ENCODE data around the gene VSIG10. TPM values are rescaled to one million over a fixed set of nuclear protein-coding genes. Genes with fewer than 3 reads are reported as not detected.

The VSIG10 gene
- total RNA-seq, 4 donors from 2014 or later, result 20.4 to 25.9 (median 23.6) TPM

DNA sequence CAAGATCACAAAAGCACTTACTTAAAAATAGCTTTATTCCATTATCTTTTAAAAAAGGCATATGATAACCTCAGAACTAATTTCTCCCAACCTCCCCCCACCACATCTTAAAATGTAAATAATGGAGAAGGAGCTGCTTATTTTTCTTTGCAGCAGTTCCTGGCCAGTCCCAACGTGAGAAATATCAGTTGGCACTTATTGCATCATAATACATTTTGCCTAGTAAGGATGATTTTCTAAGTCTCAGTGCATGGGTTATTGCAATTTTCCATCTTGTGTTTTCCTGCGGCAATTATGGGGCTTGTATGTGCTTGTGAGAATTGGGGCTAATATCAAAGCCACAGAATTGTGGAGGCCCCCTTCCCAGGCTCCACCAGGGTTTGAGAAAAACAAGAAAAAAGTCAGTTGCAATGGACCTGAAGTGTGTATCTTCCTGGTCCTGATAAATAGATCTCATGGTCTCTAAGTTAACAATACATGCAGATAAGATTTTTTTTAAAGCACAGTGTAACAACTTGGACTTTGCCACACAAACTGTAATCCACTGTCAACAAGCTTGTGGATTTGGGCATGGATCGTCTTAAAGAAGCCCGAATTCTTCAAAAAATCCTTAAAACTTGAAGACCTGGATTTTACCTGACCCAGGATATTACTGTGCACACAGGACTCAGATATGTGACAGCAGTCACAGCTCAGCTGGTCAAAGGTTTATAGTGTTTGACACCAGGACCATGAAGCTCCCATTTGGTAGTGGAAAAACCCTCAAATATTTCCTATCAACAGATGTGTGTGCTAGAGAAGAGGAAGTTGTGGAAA is 40.0 kb downstream of the VSIG10 start:
- Histone ChIP-seq H3K9me3 (no peaks in the 10 kb centered on the region), H3K27ac (peak overlapping the region; percentile 29), H3K27me3 (no peaks in the 10 kb centered on the region), H3K36me3 (no peaks in the 10 kb centered on the region), H3K4me3 (no peak overlapping the region), H3K4me1 (peaks cover 45% of the 10 kb centered on the region)
- 73% methylated on average over 4 of the region's 4 CpGs for WGBS
- no peak for DNase-seq (ENCODE audit: low spot score in 2 of 2)
- TF ChIP-seq, protein P1, sequence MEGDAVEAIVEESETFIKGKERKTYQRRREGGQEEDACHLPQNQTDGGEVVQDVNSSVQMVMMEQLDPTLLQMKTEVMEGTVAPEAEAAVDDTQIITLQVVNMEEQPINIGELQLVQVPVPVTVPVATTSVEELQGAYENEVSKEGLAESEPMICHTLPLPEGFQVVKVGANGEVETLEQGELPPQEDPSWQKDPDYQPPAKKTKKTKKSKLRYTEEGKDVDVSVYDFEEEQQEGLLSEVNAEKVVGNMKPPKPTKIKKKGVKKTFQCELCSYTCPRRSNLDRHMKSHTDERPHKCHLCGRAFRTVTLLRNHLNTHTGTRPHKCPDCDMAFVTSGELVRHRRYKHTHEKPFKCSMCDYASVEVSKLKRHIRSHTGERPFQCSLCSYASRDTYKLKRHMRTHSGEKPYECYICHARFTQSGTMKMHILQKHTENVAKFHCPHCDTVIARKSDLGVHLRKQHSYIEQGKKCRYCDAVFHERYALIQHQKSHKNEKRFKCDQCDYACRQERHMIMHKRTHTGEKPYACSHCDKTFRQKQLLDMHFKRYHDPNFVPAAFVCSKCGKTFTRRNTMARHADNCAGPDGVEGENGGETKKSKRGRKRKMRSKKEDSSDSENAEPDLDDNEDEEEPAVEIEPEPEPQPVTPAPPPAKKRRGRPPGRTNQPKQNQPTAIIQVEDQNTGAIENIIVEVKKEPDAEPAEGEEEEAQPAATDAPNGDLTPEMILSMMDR (IDR thresholded peaks at IDR 0.05), result no peak
- no peak for TF ChIP-seq POLR2A (IDR thresholded peaks at IDR 0.05)
- no peak for TF ChIP-seq POLR2AphosphoS5 (IDR thresholded peaks at IDR 0.05)
- TF ChIP-seq EP300 (IDR thresholded peaks at IDR 0.05), result no peak

DNA sequence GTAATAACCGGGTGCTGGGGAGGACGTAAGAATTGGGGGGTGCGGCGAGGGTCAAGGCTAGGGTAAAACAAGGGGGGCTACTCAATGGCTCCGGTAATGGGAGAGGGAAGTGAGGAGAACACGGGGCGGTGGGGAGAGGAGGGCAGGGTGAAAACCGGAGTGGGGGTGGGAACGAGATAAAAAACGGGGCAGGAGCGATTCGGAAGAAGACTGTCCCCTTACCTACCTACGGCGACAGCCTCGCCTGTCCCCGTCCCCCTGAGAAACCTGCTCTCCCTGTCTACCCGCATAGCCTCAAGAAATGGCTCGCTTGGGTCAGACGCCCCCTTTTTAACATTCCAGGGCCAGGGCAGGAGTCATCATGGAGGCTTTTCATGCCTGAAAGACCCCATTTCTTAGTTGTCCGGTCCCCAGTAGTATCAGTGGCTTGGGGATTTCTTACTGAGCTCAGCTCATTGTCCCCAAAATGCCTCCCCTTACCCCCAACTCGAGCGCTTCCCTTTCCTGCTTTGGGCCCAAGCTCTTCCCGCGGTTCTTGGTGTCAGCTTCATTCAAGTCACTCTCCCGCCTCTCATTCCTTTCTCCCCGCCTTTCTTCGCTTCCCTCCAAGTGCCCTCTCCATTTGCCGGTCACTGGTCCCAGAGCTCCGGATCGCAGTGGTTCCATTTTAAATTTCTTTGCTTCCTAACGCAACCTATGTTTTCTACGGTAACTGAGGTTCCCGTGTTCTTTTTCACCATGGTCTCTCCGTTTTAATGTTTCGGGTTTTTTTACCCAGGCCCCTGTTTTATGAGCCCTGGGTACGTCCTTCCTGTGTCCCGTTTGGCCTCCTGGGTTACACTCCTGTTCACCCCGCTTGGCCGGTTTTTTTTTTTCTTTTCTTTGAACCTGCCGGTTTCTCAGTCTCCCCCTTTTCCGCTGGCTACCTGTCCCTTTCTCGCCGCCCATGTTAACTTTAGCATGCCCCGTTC is 41.7 kb downstream of the VSIG10 start:
- peak overlapping the region; percentile 97 for H3K27ac ChIP-seq
- H3K27me3 ChIP-seq, result no peaks in the 10 kb centered on the region
- no peaks in the 10 kb centered on the region for H3K9me3 ChIP-seq
- TF ChIP-seq, protein P1 (IDR thresholded peaks at IDR 0.05), result no peak
- TF ChIP-seq POLR2AphosphoS5 (IDR thresholded peaks at IDR 0.05) (no peak), EP300 (IDR thresholded peaks at IDR 0.05) (no peak)
- peak overlapping the region; percentile 88 for H3K4me3 ChIP-seq
- H3K4me1 ChIP-seq, result peaks cover 47% of the 10 kb centered on the region
- peak; percentile 67 to 81 for DNase-seq (ENCODE audit: low spot score in 2 of 2)
- H3K36me3 ChIP-seq, result no peaks in the 10 kb centered on the region
- 3% methylated on average over 44 of the region's 44 CpGs for WGBS

DNA sequence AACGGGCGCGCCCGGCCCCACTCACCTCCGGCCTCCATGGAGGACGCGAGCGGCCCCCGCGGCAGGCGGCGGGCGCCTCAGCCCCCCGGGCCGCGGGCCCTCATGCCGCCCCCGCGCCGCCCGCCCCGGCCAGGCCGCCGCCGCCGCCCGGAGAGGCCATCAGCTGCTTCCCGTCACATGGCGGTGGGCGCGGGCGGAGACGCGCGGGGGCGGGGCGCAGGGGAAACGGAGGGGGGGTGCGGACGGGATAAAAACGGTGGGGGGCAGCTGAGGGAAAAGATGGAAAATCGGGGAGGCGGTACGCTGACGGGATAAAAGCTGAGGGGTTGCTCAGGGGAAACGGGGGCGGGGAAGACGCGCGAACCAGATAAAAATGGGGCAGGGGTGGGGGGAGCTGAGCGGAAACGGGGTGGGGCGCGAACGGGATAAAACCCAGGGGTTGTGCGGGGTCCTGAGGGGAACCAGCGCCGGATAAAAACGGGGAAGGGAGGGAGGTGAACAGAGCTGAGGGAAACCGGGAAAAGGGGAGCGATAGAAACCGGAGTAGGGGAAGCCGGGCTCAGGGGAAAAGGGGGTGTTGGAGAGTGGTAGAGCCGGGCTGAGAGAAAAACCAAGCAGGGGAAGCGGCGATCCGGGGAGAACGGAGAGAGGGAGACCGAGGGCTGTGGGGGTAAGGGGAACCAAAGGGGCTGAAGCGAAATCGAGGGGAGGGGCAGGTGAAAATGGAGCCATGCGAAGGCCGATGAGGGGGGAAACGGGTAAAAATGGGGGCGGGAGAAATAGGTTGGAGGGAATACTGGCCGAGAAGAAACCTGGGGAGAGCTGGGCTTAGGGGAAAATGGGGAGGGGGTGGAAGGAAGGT is 42.6 kb downstream of the VSIG10 start, which contains the start of gene WSB2:
WSB2 (minus strand) TSS at position 169 of the 862 bp plus-strand sequence; CDS start at position 38, 131 bp downstream.
- peak within 1 kb of the TSS; percentile 97 for H3K27ac ChIP-seq
- H3K9me3 ChIP-seq, result no peaks in the 10 kb centered on the region
- H3K4me1 ChIP-seq, result peaks cover 47% of the 10 kb centered on the region
- no peaks in the 10 kb centered on the region for H3K27me3 ChIP-seq
- TF ChIP-seq POLR2AphosphoS5 (IDR thresholded peaks at IDR 0.05), result no peak
- no peak for TF ChIP-seq POLR2A (IDR thresholded peaks at IDR 0.05)
- TF ChIP-seq EP300 (IDR thresholded peaks at IDR 0.05), result no peak
- TF ChIP-seq, protein P1 (IDR thresholded peaks at IDR 0.05), result no peak
- H3K36me3 ChIP-seq, result no peaks in the 10 kb centered on the region
- WGBS, result 1% methylated on average over 50 of the region's 76 CpGs
- peak; percentile 83 to 85 for DNase-seq (ENCODE audit: low spot score in 2 of 2)
- H3K4me3 ChIP-seq, result peak within 1 kb of the TSS; percentile 88

DNA sequence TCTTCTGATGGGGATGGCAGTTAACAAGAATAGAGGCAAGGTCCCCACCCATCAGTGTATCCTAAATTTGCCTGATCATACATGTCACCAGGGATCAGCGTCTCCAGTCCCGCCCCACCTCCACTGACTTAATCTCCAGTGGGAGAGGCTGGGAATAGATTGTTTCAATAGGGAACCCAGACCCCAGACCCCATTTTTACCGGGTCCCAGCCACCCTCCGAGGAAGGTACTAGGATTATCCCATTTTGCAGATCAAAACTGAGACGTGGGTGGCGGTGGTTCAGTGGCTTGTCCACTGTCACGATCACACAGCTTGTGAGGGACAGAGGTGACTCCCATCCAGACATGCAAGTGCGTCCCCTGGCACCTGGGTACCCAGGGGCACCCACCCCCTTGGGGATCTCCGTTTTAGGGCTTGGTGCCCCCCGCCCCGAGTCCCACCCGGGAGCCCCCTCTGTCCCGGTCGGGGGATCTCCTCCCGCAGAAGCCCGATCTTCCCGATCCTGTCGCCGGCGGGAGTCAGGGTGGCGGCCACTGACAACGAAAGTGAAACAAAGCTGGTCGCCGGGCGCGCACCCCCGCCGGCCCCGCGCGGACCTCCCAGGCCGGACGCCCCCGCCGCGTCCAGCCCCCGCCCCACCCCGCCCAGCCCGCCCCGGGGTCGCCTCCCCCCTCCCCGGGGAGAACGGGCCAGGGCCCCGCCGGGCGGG is 43.4 kb downstream of the VSIG10 start:
- peaks cover 47% of the 10 kb centered on the region for H3K4me1 ChIP-seq
- no peaks in the 10 kb centered on the region for H3K36me3 ChIP-seq
- H3K4me3 ChIP-seq, result peak overlapping the region; percentile 88
- TF ChIP-seq POLR2AphosphoS5 (IDR thresholded peaks at IDR 0.05), result no peak
- TF ChIP-seq EP300 (IDR thresholded peaks at IDR 0.05), result no peak
- TF ChIP-seq, protein P1 (IDR thresholded peaks at IDR 0.05), result no peak
- no peak for TF ChIP-seq POLR2A (IDR thresholded peaks at IDR 0.05)
- H3K27me3 ChIP-seq, result no peaks in the 10 kb centered on the region
- no peaks in the 10 kb centered on the region for H3K9me3 ChIP-seq
- H3K27ac ChIP-seq, result peak overlapping the region; percentile 97
- 0% methylated on average over 2 of the region's 46 CpGs for WGBS
- DNase-seq (ENCODE audit: low spot score in 2 of 2), result peak; percentile 76 to 84

Measured in suprapubic skin (tissue), 4 donors.